ENCODE results near the gene GPR15LG. TPM values are rescaled to one million over a fixed set of nuclear protein-coding genes. Genes with fewer than 3 reads are reported as not detected.

GPR15LG gene
- total RNA-seq, 4 donors from 2014 or later: 2.0 to 19.3 (median 8.6) TPM

DNA sequence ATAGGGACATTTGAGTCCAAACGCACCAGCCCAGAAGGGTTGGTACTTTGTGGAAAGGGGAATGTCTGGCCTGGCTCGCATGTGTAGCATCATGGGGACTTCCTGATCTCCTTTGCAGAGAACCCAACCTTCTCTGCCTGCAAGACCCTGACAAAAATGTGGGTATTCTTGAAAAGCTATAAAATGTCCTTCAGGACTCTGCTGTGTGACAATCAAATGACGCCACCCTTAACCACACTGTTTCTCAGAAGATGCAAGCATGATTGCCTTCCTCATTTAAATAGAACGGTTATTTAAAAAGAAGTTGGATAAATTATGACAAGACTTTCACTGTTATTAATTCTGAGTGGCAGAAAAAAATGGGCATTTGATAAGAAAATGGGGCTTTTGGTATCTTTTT is 15.1 kb upstream of the GPR15LG start:
- DNase-seq (ENCODE audit: low spot score in 2 of 2): no peak
- Histone ChIP-seq H3K27ac (no peak overlapping the region), H3K27me3 (no peaks in the 10 kb centered on the region), H3K4me3 (no peak overlapping the region), H3K4me1 (no peaks in the 10 kb centered on the region), H3K9me3 (no peaks in the 10 kb centered on the region), H3K36me3 (peaks cover 16% of the 10 kb centered on the region)
- WGBS: 76% methylated on average over 4 of the region's 4 CpGs
- no peak for TF ChIP-seq EP300 (IDR thresholded peaks at IDR 0.05)
- no peak for TF ChIP-seq POLR2AphosphoS5 (IDR thresholded peaks at IDR 0.05)
- TF ChIP-seq POLR2A (IDR thresholded peaks at IDR 0.05): no peak
- TF ChIP-seq, protein P1, sequence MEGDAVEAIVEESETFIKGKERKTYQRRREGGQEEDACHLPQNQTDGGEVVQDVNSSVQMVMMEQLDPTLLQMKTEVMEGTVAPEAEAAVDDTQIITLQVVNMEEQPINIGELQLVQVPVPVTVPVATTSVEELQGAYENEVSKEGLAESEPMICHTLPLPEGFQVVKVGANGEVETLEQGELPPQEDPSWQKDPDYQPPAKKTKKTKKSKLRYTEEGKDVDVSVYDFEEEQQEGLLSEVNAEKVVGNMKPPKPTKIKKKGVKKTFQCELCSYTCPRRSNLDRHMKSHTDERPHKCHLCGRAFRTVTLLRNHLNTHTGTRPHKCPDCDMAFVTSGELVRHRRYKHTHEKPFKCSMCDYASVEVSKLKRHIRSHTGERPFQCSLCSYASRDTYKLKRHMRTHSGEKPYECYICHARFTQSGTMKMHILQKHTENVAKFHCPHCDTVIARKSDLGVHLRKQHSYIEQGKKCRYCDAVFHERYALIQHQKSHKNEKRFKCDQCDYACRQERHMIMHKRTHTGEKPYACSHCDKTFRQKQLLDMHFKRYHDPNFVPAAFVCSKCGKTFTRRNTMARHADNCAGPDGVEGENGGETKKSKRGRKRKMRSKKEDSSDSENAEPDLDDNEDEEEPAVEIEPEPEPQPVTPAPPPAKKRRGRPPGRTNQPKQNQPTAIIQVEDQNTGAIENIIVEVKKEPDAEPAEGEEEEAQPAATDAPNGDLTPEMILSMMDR (IDR thresholded peaks at IDR 0.05): no peak

DNA sequence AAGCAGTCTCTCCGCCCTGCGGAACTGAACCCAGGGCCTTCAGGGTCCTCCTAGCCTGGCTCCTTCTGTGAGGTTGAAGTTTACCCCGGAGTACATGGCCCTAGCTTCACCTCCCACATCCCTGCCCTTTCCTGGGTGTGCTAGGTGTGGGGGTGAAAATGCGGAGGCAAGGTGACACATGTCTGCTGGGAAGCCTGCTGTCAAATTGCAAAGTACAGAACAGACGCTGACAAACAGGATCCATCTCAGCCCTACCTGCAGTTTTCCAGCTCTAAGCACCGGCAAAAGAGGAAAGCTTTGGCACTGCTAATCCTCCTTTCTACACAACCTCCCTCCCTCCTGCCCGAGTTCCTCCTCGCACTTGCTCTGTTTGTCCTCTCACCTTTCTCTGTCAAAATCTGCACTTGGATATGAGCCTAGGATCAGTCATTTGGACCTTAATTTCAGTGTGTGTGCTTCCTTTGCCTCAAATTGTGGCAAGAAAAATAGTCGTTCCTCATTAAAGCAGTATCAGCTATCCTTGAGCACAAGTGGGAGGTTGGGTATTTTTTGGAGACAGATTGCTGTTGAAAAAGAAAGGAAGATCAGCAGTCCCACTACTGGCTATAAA is 14.4 kb upstream of the GPR15LG start:
- TF ChIP-seq POLR2A (IDR thresholded peaks at IDR 0.05) (no peak), EP300 (IDR thresholded peaks at IDR 0.05) (no peak), POLR2AphosphoS5 (IDR thresholded peaks at IDR 0.05) (no peak)
- TF ChIP-seq, protein P1 (IDR thresholded peaks at IDR 0.05): no peak
- no peak for DNase-seq (ENCODE audit: low spot score in 2 of 2)
- H3K36me3 ChIP-seq: peaks cover 11% of the 10 kb centered on the region
- 23% methylated on average over 9 of the region's 9 CpGs for WGBS
- H3K4me3 ChIP-seq: no peak overlapping the region
- H3K9me3 ChIP-seq: no peaks in the 10 kb centered on the region
- H3K27ac ChIP-seq: no peak overlapping the region
- H3K27me3 ChIP-seq: no peaks in the 10 kb centered on the region
- peaks cover 1% of the 10 kb centered on the region for H3K4me1 ChIP-seq

DNA sequence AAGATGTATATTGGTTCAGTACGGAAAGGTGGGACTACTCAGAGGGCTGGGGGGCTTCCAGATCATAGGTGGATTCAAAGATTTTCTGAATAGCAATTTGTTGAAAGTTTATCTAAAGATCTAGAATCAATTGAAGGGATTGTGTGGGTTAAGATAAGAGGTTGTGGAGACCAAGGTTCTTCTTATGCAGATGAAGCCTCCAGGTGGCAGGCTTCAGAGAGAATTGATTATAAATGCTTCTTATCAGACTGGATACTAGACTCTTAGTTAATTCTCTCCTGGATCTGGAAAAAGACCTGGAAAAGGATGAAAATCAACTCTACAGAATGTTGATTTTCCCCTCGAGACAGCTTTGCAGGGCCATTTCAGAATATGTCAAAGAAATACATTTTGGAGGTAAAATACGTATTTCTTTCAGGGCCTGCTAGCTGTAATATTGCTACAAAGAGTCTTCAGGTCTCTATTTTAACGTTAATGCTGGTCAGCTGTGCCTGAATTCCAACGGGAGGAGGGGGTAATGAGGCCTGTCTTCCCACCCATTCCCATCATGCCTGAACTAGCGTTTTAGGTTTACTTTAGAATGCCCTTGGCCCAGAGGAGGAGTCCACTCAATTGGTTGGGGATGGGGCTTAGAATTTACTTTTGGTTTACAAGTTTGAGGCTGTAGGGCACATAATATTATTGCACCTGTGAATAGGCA is 12.8 kb upstream of the GPR15LG start:
- DNase-seq (ENCODE audit: low spot score in 2 of 2): no peak
- no peaks in the 10 kb centered on the region for H3K9me3 ChIP-seq
- WGBS: 60% methylated on average over 6 of the region's 6 CpGs
- no peaks in the 10 kb centered on the region for H3K36me3 ChIP-seq
- H3K27ac ChIP-seq: no peak overlapping the region
- no peaks in the 10 kb centered on the region for H3K27me3 ChIP-seq
- H3K4me3 ChIP-seq: no peak overlapping the region
- H3K4me1 ChIP-seq: peaks cover 6% of the 10 kb centered on the region
- TF ChIP-seq POLR2AphosphoS5 (IDR thresholded peaks at IDR 0.05) (no peak), POLR2A (IDR thresholded peaks at IDR 0.05) (no peak), EP300 (IDR thresholded peaks at IDR 0.05) (no peak)
- TF ChIP-seq, protein P1 (IDR thresholded peaks at IDR 0.05): no peak

DNA sequence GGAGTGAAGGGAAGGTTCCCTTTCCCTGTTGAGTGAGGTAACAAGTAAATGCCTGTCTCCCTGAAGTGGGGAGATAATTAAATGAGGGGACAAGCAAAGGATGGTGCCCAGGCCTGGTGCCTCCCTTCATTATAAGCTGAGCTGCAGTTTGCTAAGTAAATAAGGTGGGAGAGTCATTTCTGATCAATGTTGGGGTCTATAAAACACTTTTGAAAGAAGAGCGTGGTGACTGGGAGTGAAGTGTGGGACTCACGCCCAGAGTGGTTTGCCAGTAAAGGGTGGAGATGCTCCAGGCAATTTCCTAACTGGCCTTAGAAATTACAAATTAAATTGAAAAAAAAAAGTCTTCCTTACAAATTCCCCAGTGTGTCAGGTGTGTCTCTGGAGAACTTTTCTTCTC is 9.6 kb upstream of the GPR15LG start:
- Histone ChIP-seq H3K27ac (no peak overlapping the region), H3K27me3 (no peaks in the 10 kb centered on the region), H3K4me1 (peaks cover 6% of the 10 kb centered on the region), H3K36me3 (no peaks in the 10 kb centered on the region), H3K4me3 (no peak overlapping the region), H3K9me3 (no peaks in the 10 kb centered on the region)
- TF ChIP-seq, protein P1 (IDR thresholded peaks at IDR 0.05): no peak
- no peak for TF ChIP-seq POLR2A (IDR thresholded peaks at IDR 0.05)
- TF ChIP-seq EP300 (IDR thresholded peaks at IDR 0.05): no peak
- TF ChIP-seq POLR2AphosphoS5 (IDR thresholded peaks at IDR 0.05): no peak
- no peak for DNase-seq (ENCODE audit: low spot score in 2 of 2)
- 23% methylated on average over 2 of the region's 2 CpGs for WGBS

DNA sequence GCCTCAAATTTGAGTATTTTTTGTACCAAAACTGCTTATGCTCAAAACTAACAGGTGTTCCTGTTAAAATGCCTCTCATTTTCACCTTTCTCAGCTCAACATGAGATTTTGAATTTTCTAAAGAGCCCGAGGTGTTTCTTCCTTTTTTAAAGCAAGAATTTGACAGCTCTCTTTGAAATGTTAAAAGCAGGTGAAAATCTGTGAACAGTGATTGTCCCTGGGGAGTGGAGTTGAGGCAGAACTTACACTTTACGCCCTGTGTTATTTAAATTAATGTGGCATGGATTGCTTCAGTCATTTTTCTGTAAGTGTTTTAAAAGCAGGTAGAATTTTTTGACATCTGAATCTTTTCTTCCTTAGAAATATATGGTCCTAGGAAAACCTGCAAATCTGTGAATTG is 9.2 kb upstream of the GPR15LG start:
- Histone ChIP-seq H3K27ac (no peak overlapping the region), H3K27me3 (no peaks in the 10 kb centered on the region), H3K9me3 (no peaks in the 10 kb centered on the region), H3K36me3 (no peaks in the 10 kb centered on the region), H3K4me1 (peaks cover 6% of the 10 kb centered on the region), H3K4me3 (no peak overlapping the region)
- TF ChIP-seq EP300 (IDR thresholded peaks at IDR 0.05) (no peak), POLR2AphosphoS5 (IDR thresholded peaks at IDR 0.05) (no peak), POLR2A (IDR thresholded peaks at IDR 0.05) (no peak)
- TF ChIP-seq, protein P1 (IDR thresholded peaks at IDR 0.05): no peak
- 25% methylated on average over 2 of the region's 2 CpGs for WGBS
- DNase-seq (ENCODE audit: low spot score in 2 of 2): no peak

Data from suprapubic skin (tissue), 4 donors.